SK-N-SH treated with all-trans-retinoic acid at 6 μM for 48 hours (cell line): Measurements from ENCODE around the gene FUT3.

Experiments
- ATAC-seq: fragments of 200-7000 bp; cut with Tn5 transposase; 3 replicates; pipeline ENCODE4 v1.9.1; 2020; ENCODE audit warnings: mild to moderate bottlenecking, moderate library complexity
- ARNTL ChIP-seq: fragments of 450-650 bp; formaldehyde crosslinking; IDR thresholded peaks from 2 replicates; pipeline ENCODE4 v1.5.0; 2020; ENCODE audit warnings: low read depth, mild to moderate bottlenecking, moderate library complexity, borderline replicate concordance
- BACH2 ChIP-seq: fragments of 250-450 bp; sonication (Bioruptor Pico); IDR thresholded peaks from 2 replicates; pipeline ENCODE4 v1.9.0; 2021; ENCODE audit warnings: mild to moderate bottlenecking, borderline replicate concordance
- CREB5 ChIP-seq: fragments of 250-450 bp; sonication (Bioruptor Pico); IDR thresholded peaks from 2 replicates; pipeline ENCODE4 v1.5.1; 2020; ENCODE audit warnings: low read depth, mild to moderate bottlenecking, moderate library complexity
- CSDC2 ChIP-seq: fragments of 250-450 bp; sonication (Bioruptor Pico); IDR thresholded peaks from 2 replicates; pipeline ENCODE4 v1.5.0; 2020; ENCODE audit warnings: mild to moderate bottlenecking, moderate library complexity
- CSRNP3 ChIP-seq: fragments of 250-450 bp; sonication (Bioruptor Pico); IDR thresholded peaks from 2 replicates; pipeline ENCODE4 v1.5.1; 2021; ENCODE audit warnings: mild to moderate bottlenecking, moderate library complexity
- ISL1 ChIP-seq: fragments of 250-450 bp; sonication (Bioruptor Pico); IDR thresholded peaks from 2 replicates; pipeline ENCODE4 v2.1.2; 2022; ENCODE audit warnings: mild to moderate bottlenecking, moderate library complexity
- PATZ1 ChIP-seq: fragments of 250-450 bp; sonication (Bioruptor Pico); IDR thresholded peaks from 2 replicates; pipeline ENCODE4 v1.8.0; 2020; ENCODE audit warnings: mild to moderate bottlenecking, moderate library complexity, borderline replicate concordance
- POU6F1 ChIP-seq: fragments of 250-450 bp; sonication (Bioruptor Pico); IDR thresholded peaks from 2 replicates; pipeline ENCODE4 v1.8.0; 2021; ENCODE audit warnings: low read depth, mild to moderate bottlenecking, moderate library complexity, borderline replicate concordance
- PPARA ChIP-seq: fragments of 250-450 bp; sonication (Bioruptor Pico); IDR thresholded peaks from 2 replicates; pipeline ENCODE4 v1.5.0; 2020; ENCODE audit warnings: mild to moderate bottlenecking, borderline replicate concordance
- SNAI2 ChIP-seq: fragments of 250-450 bp; sonication (Bioruptor Pico); IDR thresholded peaks from 2 replicates; pipeline ENCODE4 v1.5.0; 2020; ENCODE audit warnings: mild to moderate bottlenecking, moderate library complexity
- TCF4 ChIP-seq: fragments of 250-450 bp; sonication (Bioruptor Pico); IDR thresholded peaks from 2 replicates; pipeline ENCODE4 v1.8.0; 2021; ENCODE audit warnings: mild to moderate bottlenecking, moderate library complexity, borderline replicate concordance
- TOX ChIP-seq: fragments of 250-450 bp; sonication (Bioruptor Pico); IDR thresholded peaks from 2 replicates; pipeline ENCODE4 v1.8.0; 2021; ENCODE audit warnings: mild to moderate bottlenecking, moderate library complexity, borderline replicate concordance
- TSHZ2 ChIP-seq: fragments of 250-450 bp; sonication (Bioruptor Pico); IDR thresholded peaks from 2 replicates; pipeline ENCODE4 v1.5.0; 2020; ENCODE audit warnings: mild to moderate bottlenecking, moderate library complexity
- ZC3H10 ChIP-seq: fragments of 250-450 bp; sonication (Bioruptor Pico); IDR thresholded peaks from 2 replicates; pipeline ENCODE4 v1.5.1; 2021; ENCODE audit warnings: mild to moderate bottlenecking, moderate library complexity
- ZFP3 ChIP-seq: fragments of 250-450 bp; sonication (Bioruptor Pico); IDR thresholded peaks from 2 replicates; pipeline ENCODE4 v1.5.0; 2020; ENCODE audit warnings: mild to moderate bottlenecking, moderate library complexity
- ZFP30 ChIP-seq: fragments of 450-650 bp; formaldehyde crosslinking; IDR thresholded peaks from 2 replicates; pipeline ENCODE4 v1.5.0; 2022; ENCODE audit warnings: mild to moderate bottlenecking, moderate library complexity
- ZNF565 ChIP-seq: fragments of 450-650 bp; formaldehyde crosslinking; conservative IDR thresholded peaks from 2 replicates; pipeline ENCODE4 v1.5.0; 2020; ENCODE audit warnings: low read depth, mild to moderate bottlenecking, moderate library complexity
- ZNF70 ChIP-seq: fragments of 450-650 bp; formaldehyde crosslinking; IDR thresholded peaks from 2 replicates; pipeline ENCODE4 v1.5.0; 2020; ENCODE audit warnings: mild to moderate bottlenecking, moderate library complexity
- ZNF8 ChIP-seq: fragments of 450-650 bp; formaldehyde crosslinking; IDR thresholded peaks from 2 replicates; pipeline ENCODE4 v1.5.0; 2020; ENCODE audit warnings: mild to moderate bottlenecking, moderate library complexity

The FUT3 gene

GRCh38 chr19:5838353-5839064, 12.7 kb downstream of the FUT3 start (continued):
- TF ChIP-seq PATZ1 (CRISPR knock-in tag): no peak

GRCh38 chr19:5837761-5838352, 13.4 kb downstream of the FUT3 start:
- ATAC-seq: no peak
- TF ChIP-seq PPARA (CRISPR knock-in tag) (no peak), CSDC2 (CRISPR knock-in tag) (no peak)
- TF ChIP-seq, all 23 proteins: peak for 0

GRCh38 chr19:5832527-5833216, 18.6 kb downstream of the FUT3 start:
- TF ChIP-seq ZFP3 (CRISPR knock-in tag) (peak; percentile 96), ZC3H10 (CRISPR knock-in tag) (no peak)
- no peak for ATAC-seq

GRCh38 chr19:5832061-5832460, 19.2 kb downstream of the FUT3 start:
- ATAC-seq: no peak
- no peak for TF ChIP-seq ZC3H10 (CRISPR knock-in tag)
- TF ChIP-seq TOX: no peak
- no peak for TF ChIP-seq SNAI2 (CRISPR knock-in tag)
- no peak for TF ChIP-seq ARNTL (CRISPR knock-in tag)
- TF ChIP-seq CSDC2 (CRISPR knock-in tag): no peak
- no peak for TF ChIP-seq TCF4 (CRISPR knock-in tag)
- no peak for TF ChIP-seq BACH2 (CRISPR knock-in tag)
- no peak for TF ChIP-seq ZFP30 (CRISPR knock-in tag)
- no peak for TF ChIP-seq ZNF8 (CRISPR knock-in tag)
- TF ChIP-seq ZNF565 (CRISPR knock-in tag): no peak
- no peak for TF ChIP-seq ZFP3 (CRISPR knock-in tag)
- TF ChIP-seq TSHZ2: no peak
- TF ChIP-seq CREB5 (CRISPR knock-in tag): no peak
- no peak for TF ChIP-seq ZNF70 (CRISPR knock-in tag)

GRCh38 chr19:5831159-5831558, 20.1 kb downstream of the FUT3 start:
- no peak for ATAC-seq
- TF ChIP-seq ISL1 (no peak), TCF4 (CRISPR knock-in tag) (no peak), CSRNP3 (no peak), CSDC2 (CRISPR knock-in tag) (no peak), ARNTL (CRISPR knock-in tag) (no peak), POU6F1 (no peak), ZNF70 (CRISPR knock-in tag) (no peak), ZC3H10 (CRISPR knock-in tag) (no peak), BACH2 (CRISPR knock-in tag) (no peak)
